Amygdala (tissue), 56 donors: Measurements from ENCODE around the gene PNMA6F.

Experiments
- DNase-seq, 56 donors: peaks; one replicate each; lab custom pipeline; 2025; lab: John Stamatoyannopoulos, UW

Gene PNMA6F

DNA sequence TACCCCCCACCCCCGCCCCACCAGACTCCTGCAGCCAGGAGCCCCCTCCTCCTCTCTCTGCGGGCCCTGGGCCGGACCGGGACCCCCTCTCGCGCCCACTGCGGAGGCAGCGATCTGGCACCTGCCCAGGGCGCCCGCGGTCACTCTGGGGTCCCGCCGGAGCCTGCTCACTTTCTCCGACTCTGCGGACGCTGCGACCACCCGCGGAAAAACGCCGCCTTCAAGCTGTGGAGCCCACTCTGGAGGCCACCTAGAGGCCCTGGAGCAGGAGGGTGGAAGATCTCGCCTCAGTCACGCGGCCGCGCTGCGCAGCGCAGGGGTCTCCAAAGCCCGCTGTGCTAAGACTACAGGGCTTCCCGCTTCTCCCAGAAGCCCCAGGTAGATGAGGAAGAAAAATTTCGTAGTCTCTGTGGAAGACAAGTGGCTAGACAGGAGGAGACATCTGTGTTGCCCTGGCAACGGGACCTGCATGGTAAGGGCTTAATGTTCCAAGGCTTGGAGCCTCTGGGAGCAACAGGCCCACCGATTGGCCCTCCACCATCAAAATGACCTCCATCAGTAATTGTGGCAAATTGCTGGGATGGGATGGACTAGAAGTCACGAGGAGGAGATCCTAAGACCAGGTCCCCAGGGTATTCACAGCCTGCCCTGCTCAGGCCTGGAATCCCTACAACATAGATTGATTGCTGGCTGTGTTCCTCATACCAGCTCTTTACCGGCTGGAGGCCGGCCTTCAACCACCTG lies at the start of gene PNMA6F:
TSS of gene PNMA6F (minus strand) at position 387 of the 744 bp plus-strand sequence. CDS start 1,093 bp downstream, outside the sequence.
- peak in 1 of 56 donors; percentile 2 for DNase-seq

DNA sequence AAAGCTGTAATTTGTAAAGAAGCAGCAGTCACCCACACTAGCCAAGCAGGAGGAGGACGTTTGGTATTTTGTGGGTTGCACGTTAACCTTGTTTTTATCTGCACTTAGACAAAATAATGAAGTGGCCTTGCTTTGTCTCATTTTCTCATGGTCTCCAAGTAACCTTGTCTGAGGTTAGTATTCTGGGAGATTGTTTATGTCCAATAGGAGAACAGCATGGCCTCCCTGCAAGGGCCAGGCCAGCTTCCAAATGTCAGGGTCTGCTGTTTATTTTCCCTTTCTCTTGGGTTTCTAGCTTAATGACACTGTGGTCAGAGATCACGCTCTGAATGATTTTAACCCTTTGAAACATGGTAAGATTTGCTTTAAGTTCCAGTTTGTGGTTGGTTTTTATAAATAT lies 49.7 kb upstream of the PNMA6F start:
- no peak for DNase-seq

- DNase-seq: no peak
Measured at GRCh38 chrX:153370293-153371055, 48.9 kb upstream of the PNMA6F start.

DNA sequence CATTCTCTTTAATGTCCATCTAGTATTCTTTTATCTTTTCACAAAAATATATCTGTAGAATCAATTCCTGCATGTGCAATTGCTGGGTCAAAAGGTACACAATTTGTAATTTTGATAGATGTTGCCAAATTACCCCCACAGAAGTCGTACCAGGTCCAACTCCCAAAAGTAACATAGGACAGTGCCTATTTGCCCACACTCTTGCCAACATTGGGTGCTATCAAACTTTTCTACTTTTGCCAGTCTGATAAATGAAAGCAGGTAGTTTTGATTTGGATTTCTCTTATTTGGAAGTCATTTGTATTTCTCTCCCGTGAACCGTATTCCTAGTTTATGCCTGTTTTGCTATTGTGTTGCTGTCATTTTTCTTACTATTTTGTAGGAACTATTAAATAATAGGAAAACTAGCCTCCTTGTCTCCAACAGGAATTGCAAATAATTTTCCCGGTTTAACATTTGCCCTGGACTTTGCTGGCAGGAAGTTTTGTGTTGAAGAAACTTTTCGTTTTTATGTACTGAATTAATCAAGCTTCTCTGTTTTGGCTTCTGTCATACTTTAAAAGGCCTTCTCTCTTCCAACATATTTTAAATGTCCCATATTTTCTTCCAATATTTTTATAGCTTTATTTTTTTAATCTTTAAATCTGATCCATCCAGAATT lies 45.4 kb upstream of the PNMA6F start:
- DNase-seq: no peak

DNA sequence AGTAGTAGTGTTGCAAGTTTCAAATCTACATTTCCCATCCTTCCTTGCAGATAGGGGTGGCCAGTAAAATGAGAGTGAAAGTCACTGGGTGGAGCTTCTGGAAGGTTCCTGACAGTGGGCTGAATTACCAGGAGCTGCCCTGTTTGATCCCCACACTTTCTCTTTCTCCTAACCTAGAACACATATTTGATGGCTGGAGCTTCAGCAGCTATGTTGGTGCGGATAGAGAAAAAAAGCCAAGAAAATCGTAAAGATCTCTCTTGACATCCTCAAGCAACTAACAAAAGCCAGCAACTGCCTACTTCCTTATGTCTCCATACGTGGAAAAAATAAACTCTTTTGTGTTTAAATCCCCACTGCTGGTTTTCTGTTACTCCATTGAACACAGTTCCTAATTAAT lies 44.6 kb upstream of the PNMA6F start:
- no peak for DNase-seq

GRCh38 chrX:153365670-153366069 lies 44.1 kb upstream of the PNMA6F start:
- no peak for DNase-seq

DNA sequence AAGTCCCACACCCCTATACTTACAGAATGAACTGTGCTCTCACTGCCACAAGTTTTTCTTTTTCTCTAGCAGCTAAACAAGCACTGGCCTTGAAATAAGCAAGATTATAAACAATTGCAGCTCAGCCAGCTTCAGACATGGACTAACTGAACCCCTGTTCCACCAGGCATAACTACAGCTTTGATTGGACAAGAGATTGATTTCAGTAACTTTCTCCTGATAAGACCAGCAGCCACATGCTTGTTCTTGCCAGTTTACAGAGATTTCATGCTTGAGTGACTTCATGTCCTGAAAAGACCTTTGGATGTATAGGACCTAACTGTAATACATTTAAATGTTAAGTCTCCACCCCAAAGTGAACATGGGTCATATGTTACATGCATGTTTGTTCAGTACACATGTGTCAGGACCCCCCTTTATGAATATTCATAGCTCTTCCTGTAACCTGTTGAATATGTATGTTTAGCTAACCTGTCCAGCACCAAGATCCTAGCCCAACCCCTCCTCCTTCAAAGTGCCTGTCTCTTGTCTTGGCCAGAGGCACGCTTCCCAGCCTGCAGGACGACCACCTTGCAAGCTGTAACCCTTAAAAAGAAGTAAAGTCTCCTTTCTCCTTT lies 40.3 kb upstream of the PNMA6F start:
- no peak for DNase-seq

DNA sequence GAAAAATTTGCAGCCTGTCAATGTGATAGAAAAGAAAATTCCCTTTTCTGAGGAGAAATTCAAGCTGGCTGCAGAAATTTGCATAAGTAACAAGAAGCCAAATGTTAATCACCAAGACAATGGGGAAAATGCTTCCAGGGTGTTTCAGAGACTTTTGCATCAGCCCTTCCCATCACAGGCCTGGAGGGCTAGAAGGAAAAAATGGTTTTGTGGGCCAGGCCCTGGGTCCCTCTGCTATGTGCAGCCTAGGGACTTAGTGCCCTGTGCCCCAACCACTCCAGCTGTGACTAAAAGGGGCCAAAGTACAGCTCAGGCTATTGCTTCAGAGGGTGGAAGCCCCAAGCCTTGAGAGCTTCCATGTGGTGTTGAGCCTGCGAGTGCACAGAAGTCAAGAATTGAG lies 36.3 kb upstream of the PNMA6F start:
- DNase-seq: no peak

DNA sequence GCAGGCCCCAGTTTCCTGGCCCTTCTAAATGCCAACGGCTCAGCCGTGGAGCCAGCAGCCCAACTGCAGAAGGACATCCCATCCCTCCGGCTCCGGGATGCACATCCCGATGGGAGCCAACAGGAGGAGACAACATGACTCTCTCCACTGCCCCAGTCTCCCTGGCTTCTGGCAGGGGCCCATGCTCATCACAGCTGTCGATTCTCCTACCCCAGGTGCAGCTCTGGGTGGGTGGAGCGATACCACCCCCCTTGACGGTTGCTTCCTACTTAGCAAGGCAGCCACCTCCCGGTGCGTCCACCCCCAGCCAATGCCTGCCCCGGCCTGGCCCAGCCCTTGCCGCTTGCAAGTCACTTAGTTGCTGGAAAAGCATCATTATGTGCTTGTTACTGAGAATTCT lies 31.8 kb upstream of the PNMA6F start:
- DNase-seq: no peak

GRCh38 chrX:153352858-153353257 lies 31.3 kb upstream of the PNMA6F start:
- DNase-seq: no peak

DNA sequence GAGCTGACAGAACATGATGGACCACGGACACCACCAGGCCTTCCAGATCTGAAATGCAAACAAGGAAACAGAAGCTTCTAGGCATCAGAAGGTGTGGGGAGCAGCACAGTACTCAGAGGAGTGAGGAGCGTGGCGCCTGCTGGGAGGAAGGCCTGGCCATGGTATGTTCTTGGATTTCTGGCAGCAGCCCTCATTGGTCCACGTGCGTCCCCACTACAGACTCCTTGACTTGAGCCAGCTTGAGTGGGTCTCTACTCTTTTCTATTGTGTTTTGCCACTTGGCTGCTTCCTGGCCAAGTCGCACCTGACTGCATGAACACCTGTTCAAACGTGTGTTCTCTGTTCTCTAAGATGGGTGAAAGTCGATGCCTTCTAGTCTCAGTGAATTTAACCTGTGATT lies 30.4 kb upstream of the PNMA6F start:
- no peak for DNase-seq

GRCh38 chrX:153349952-153350351 lies 28.4 kb upstream of the PNMA6F start:
- DNase-seq: no peak

DNA sequence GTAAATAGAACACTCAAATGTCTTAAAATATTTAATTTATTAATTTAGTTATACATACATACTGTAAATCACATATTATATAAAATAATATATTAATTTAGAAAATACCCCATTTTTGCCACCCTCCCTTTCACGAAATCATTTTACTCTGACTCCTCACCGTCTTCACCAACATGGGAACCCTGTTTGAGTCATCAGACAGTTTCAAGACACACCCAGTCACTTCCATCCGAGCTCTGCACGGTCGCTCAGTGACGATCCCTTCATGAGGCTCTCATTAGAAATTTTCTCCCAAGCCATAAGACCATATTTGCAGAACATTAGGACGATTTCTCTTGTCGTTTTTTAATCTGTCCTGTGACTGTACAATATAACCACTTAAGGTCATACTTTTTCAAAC lies 26.9 kb upstream of the PNMA6F start:
- no peak for DNase-seq

- DNase-seq: no peak
Measured at GRCh38 chrX:153347530-153347929, 26.0 kb upstream of the PNMA6F start.

GRCh38 chrX:153343674-153344073 lies 22.1 kb upstream of the PNMA6F start:
- DNase-seq: no peak

DNA sequence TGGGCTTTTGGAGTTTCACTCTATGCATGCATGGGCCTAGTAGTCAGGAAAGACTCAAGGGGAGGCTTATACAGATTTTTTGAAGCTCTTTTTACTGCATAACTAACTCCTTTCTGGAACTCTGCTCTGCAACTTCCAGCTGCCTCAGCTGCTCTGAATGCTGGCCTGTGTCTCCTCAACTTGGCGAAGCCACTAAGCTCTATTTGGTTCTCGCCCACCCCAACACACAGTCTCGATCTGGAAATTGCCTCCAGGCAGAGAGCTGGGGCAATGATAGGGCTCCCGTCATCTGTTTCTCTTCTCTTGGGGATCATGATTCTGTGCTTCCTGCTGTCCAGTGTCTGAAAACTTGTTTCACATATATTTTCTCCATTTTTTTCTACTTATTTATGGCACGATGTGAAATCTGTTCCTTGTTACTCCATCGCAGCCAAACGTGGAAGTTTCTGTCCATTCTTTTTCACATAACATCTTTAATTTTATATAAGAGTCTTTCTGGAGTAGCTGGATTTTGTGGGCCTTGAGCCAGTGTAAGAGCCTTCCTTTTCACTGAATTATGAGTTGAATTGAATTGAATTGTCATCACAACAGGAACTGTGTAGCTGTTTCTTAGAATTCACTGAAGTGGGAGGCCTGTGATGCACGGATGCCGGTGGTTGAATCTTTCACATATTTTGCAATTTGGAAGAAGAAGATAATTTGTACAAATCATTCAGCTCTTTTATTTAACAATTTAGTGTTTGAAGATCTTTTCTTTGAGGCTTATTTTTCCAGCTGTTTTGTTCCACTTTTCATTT lies 21.4 kb upstream of the PNMA6F start:
- DNase-seq: peak in 3 of 56 donors; percentile 1 to 5 (median 4)

- no peak for DNase-seq
Measured at GRCh38 chrX:153340111-153340510, 18.5 kb upstream of the PNMA6F start.

GRCh38 chrX:153339662-153340061 lies 18.1 kb upstream of the PNMA6F start:
- DNase-seq: no peak

- no peak for DNase-seq
Measured at GRCh38 chrX:153338836-153339235, 17.3 kb upstream of the PNMA6F start.

- DNase-seq: no peak
Measured at GRCh38 chrX:153336988-153337387, 15.4 kb upstream of the PNMA6F start.
